ENCODE data around the gene KDSR. TPM values are rescaled to one million over a fixed set of nuclear protein-coding genes. Genes with fewer than 3 reads are reported as not detected.

KDSR gene
- total and polyA plus RNA-seq, 9 of the 15 experiments (the other 6 are each of a cell fraction or from before 2014, with no cell fraction given) = 4.0 to 24.7 (median 12.4) TPM

DNA sequence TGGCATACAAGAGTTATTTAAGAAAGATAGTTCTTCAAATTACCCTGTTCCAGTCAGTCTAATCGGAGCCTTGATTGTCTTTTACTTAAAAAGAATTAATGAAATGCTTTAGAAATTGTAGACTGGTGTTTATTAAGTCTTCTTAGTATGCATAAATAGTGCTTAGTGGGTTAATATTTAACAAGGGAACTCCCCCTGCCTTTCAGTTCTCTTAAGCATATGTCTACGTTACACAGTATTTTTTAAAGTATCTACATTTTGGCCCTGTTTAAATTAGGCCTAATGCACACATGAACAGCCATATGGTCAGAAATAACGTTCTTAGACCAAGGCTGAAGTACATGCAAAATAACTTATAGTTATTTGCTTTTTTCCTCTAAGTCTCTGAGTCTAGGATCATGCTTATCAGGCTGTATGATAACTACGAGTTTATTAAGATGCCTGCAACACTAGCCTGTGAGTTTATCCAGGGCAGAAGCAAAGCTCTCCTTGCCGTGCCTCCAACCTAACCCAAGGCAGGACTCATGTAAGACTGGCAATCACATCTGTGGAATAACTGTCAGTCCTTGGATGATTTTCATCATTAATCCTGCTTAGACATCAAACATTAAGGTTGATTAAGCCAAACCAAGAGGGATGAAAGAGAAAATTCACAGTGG lies 54.1 kb downstream of the KDSR start (continued):
- TF ChIP-seq, protein P1, sequence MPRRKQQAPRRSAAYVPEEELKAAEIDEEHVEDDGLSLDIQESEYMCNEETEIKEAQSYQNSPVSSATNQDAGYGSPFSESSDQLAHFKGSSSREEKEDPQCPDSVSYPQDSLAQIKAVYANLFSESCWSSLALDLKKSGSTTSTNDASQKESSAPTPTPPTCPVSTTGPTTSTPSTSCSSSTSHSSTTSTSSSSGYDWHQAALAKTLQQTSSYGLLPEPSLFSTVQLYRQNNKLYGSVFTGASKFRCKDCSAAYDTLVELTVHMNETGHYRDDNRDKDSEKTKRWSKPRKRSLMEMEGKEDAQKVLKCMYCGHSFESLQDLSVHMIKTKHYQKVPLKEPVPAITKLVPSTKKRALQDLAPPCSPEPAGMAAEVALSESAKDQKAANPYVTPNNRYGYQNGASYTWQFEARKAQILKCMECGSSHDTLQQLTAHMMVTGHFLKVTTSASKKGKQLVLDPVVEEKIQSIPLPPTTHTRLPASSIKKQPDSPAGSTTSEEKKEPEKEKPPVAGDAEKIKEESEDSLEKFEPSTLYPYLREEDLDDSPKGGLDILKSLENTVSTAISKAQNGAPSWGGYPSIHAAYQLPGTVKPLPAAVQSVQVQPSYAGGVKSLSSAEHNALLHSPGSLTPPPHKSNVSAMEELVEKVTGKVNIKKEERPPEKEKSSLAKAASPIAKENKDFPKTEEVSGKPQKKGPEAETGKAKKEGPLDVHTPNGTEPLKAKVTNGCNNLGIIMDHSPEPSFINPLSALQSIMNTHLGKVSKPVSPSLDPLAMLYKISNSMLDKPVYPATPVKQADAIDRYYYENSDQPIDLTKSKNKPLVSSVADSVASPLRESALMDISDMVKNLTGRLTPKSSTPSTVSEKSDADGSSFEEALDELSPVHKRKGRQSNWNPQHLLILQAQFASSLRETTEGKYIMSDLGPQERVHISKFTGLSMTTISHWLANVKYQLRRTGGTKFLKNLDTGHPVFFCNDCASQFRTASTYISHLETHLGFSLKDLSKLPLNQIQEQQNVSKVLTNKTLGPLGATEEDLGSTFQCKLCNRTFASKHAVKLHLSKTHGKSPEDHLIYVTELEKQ (CRISPR knock-in tag; IDR thresholded peaks at IDR 0.05) = no peak
- no peak for TF ChIP-seq NONO (IDR thresholded peaks at IDR 0.05; ENCODE audit: low read depth in 2 of 2, low read length in 1 of 2)

DNA sequence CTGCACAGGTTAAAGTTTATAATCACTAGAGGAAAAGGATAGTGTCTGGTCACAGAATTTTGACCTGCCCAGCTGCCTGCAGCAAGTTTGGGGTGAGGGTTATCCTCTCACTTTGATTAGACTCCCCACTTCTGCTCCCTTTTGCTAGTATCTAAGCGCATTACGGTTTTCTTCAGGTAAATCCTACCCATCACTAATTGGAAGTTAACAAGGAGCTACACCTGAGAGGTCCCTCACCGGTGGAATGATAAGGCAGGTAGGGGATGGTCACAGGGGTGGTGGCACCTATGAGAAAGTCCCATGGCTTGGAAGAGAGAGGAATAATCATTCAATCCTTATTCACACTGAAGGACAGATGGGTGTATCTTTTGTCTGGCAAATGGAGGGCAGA lies 55.0 kb downstream of the KDSR start:
- no peak for FAIRE-seq
- intact Hi-C loops (cut with micrococcal nuclease) = no loop called here
- peaks cover 0 to 2% of the 10 kb centered on the region in 2 experiments; a peak in 2 of 5 replicates for H3K4me1 ChIP-seq (replicated peaks in 1 of 2; ENCODE audit: control insufficient read depth in 2 of 2, insufficient read depth in 2 of 2, low read length in 2 of 2)

More for the DNA sequence above, 55.0 kb downstream of the KDSR start:
- CTCF ChIA-PET (ENCODE audit: low intra/inter-chr PET ratio) = no interaction called here
- Histone ChIP-seq H3K27me3 (ENCODE audit: control insufficient read depth in 2 of 2, insufficient read depth in 2 of 2, low read length in 2 of 2) (peaks cover 3 to 9% of the 10 kb centered on the region in 2 experiments; a peak in 3 of 5 replicates), H3K9me3 (replicated peaks; ENCODE audit: control insufficient read depth, insufficient read depth, low read depth, low read length) (no peaks in the 10 kb centered on the region), H3K9ac (ENCODE audit: insufficient read depth in 1 of 2, low read depth in 2 of 2, low read length in 2 of 2) (no peak overlapping the region), H3K4me2 (ENCODE audit: insufficient read depth, low read length) (no peak overlapping the region), H3K9me1 (ENCODE audit: control insufficient read depth, insufficient read depth, low read length) (no peaks in the 10 kb centered on the region), H2AFZ (ENCODE audit: low read depth, low read length) (no peak overlapping the region), H4K20me1 (replicated peaks; ENCODE audit: control insufficient read depth, insufficient read depth, low read length) (no peaks in the 10 kb centered on the region), H3K79me2 (ENCODE audit: control insufficient read depth, insufficient read depth, low read length) (no peaks in the 10 kb centered on the region), H3K36me3 (ENCODE audit: control insufficient read depth, insufficient read depth, low read length) (no peaks in the 10 kb centered on the region), H3K4me3 (no peak overlapping the region), H3K27ac (ENCODE audit: extremely low read depth, low read depth, low read length) (no peak overlapping the region)
- TF ChIP-seq CC2D1A (IDR thresholded peaks at IDR 0.05) (no peak), ZNF3 (CRISPR knock-in tag; IDR thresholded peaks at IDR 0.05) (no peak), CTBP1 (IDR thresholded peaks at IDR 0.05; ENCODE audit: borderline replicate concordance) (no peak)
- in situ Hi-C loops (cut with MboI) = no loop called here
- 0% methylated on average over 3 of the region's 3 CpGs for WGBS (ENCODE audit: insufficient coverage, low coverage, missing lambda C conversion rate)
- POLR2A ChIA-PET = no interaction called here
- ATAC-seq = no peak
- no TSS peak for BruUV-seq (replicated peaks)
- no peak for DNase-seq (ENCODE audit: extremely low read depth in 1 of 4, low spot score in 3 of 4)
